ENCODE data around the gene FOXJ1.

The FOXJ1 gene

DNA sequence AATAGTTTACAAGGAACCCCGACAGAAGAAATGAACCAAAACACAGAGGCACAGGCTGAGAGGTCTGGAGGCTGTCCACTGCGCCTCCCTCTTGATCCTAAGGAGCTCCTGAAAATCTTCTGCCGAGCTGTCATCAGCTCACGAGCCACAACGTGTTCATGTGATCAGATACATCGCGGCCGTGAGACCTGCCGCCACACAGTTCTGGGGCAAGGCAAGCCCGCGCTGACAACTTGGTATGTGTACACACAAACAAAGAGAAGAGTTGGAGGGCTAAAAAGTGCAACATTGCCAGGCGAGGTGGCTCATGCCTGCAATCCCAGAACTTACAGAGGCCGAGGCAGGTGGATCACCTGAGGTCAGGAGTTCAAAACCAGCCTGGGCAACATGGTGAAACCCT is 45.1 kb downstream of the FOXJ1 start:
- H3K27me3 ChIP-seq (ENCODE audit: low read length), result no peaks in the 10 kb centered on the region
- H3K4me3 ChIP-seq (ENCODE audit: insufficient read depth, low read length, poor library complexity, severe bottlenecking), result no peak overlapping the region
- H3K79me2 ChIP-seq (ENCODE audit: insufficient read depth, low read length), result no peaks in the 10 kb centered on the region
- no peaks in the 10 kb centered on the region for H3F3A ChIP-seq (ENCODE audit: insufficient read depth)
- no peak overlapping the region for H3K4me2 ChIP-seq (ENCODE audit: low read depth, low read length, poor library complexity, severe bottlenecking)
- H3K27ac ChIP-seq (ENCODE audit: low read depth, low read length), result no peak overlapping the region
- TF ChIP-seq EZH2phosphoT487 (conservative IDR thresholded peaks at IDR 0.05; ENCODE audit: low read length) (no peak), CTCF (IDR thresholded peaks at IDR 0.05; ENCODE audit: insufficient read depth, low read length, poor library complexity, severe bottlenecking) (no peak)
- H3K9me3 ChIP-seq (ENCODE audit: insufficient read depth, low read length), result no peaks in the 10 kb centered on the region
- 0 out of 2 replicates have a peak, but pooled peaks cover 4% of the 10 kb centered on the region for H3K36me3 ChIP-seq (ENCODE audit: low read length)
- H3K9ac ChIP-seq (ENCODE audit: low read length), result no peak overlapping the region
- H2AFZ ChIP-seq (ENCODE audit: low read depth, low read length, severe bottlenecking), result no peak overlapping the region
- no peaks in the 10 kb centered on the region for H4K20me1 ChIP-seq (ENCODE audit: low read depth, low read length)
- no peaks in the 10 kb centered on the region for H3K9me2 ChIP-seq (replicated peaks; ENCODE audit: insufficient read depth, low read length)

GRCh38 chr17:76094046-76094445 is 47.0 kb downstream of the FOXJ1 start:
- Histone ChIP-seq H2AFZ (ENCODE audit: low read depth, low read length, severe bottlenecking) (no peak overlapping the region), H3K9me3 (ENCODE audit: insufficient read depth, low read length) (no peaks in the 10 kb centered on the region), H3K27me3 (ENCODE audit: low read length) (no peaks in the 10 kb centered on the region), H3F3A (ENCODE audit: insufficient read depth) (no peaks in the 10 kb centered on the region), H3K36me3 (ENCODE audit: low read length) (no peaks in the 10 kb centered on the region), H4K20me1 (ENCODE audit: low read depth, low read length) (no peaks in the 10 kb centered on the region), H3K79me2 (ENCODE audit: insufficient read depth, low read length) (no peaks in the 10 kb centered on the region), H3K9ac (ENCODE audit: low read length) (no peak overlapping the region), H3K4me3 (ENCODE audit: insufficient read depth, low read length, poor library complexity, severe bottlenecking) (no peak overlapping the region), H3K27ac (ENCODE audit: low read depth, low read length) (no peak overlapping the region), H3K9me2 (replicated peaks; ENCODE audit: insufficient read depth, low read length) (no peaks in the 10 kb centered on the region), H3K4me2 (ENCODE audit: low read depth, low read length, poor library complexity, severe bottlenecking) (no peak overlapping the region)
- TF ChIP-seq CTCF (IDR thresholded peaks at IDR 0.05; ENCODE audit: insufficient read depth, low read length, poor library complexity, severe bottlenecking) (no peak), EZH2phosphoT487 (conservative IDR thresholded peaks at IDR 0.05; ENCODE audit: low read length) (no peak)

DNA sequence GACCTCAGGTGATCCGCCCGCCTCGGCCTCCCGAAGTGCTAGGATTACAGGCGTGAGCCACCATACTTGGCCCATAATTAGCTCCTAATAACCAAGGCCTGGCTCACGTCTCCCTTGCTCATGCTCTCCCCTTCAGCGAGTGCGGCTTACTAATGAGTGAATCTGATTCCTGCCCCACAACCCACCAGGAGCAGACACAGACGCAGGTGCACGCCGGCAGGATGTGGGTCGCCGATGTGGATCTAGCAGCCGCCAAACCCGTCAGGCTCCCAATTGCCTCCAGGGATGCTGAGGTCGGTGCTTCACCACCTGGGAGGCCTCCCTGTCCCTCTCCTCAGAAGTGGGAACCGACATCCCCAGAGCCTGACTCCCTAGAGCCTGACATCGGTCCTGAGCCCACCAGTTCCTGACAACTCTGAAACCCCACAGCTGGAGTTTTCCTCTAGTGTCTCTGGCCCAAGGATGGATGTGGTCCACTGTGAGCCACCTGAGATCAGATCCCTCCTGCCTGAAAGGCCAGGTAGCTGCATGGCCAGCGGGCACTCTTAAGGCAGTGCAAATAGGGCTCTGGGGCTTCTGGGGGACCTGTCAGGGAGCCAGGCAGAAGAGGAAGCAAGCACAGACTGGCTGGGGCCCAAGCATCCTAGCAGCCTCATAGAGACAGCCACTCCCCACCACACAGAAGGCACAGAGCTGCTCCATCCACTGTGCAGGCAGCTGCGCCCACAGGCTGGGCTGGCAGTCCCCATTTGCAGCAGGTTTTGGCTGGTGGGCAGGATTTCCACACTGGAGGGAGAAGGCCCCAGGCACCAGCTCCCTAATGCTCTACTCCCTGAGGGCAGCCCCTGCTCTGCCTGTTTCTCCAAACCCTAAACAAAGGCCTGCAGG is 48.3 kb downstream of the FOXJ1 start:
- H3K36me3 ChIP-seq (ENCODE audit: low read length), result no peaks in the 10 kb centered on the region
- TF ChIP-seq CTCF (IDR thresholded peaks at IDR 0.05; ENCODE audit: insufficient read depth, low read length, poor library complexity, severe bottlenecking), result no peak
- no peak for TF ChIP-seq EZH2phosphoT487 (conservative IDR thresholded peaks at IDR 0.05; ENCODE audit: low read length)

More for the DNA sequence above, 48.3 kb downstream of the FOXJ1 start:
- no peaks in the 10 kb centered on the region for H3K9me3 ChIP-seq (ENCODE audit: insufficient read depth, low read length)
- H3K27ac ChIP-seq (ENCODE audit: low read depth, low read length), result no peak overlapping the region
- H2AFZ ChIP-seq (ENCODE audit: low read depth, low read length, severe bottlenecking), result no peak overlapping the region
- H3K9ac ChIP-seq (ENCODE audit: low read length), result no peak overlapping the region
- no peaks in the 10 kb centered on the region for H3K27me3 ChIP-seq (ENCODE audit: low read length)
- no peaks in the 10 kb centered on the region for H3K79me2 ChIP-seq (ENCODE audit: insufficient read depth, low read length)
- H4K20me1 ChIP-seq (ENCODE audit: low read depth, low read length), result no peaks in the 10 kb centered on the region
- H3F3A ChIP-seq (ENCODE audit: insufficient read depth), result no peaks in the 10 kb centered on the region
- H3K9me2 ChIP-seq (replicated peaks; ENCODE audit: insufficient read depth, low read length), result no peaks in the 10 kb centered on the region
- H3K4me2 ChIP-seq (ENCODE audit: low read depth, low read length, poor library complexity, severe bottlenecking), result no peak overlapping the region
- no peak overlapping the region for H3K4me3 ChIP-seq (ENCODE audit: insufficient read depth, low read length, poor library complexity, severe bottlenecking)

Measured in SU-DHL-6 (cell line).